Psoas muscle (tissue), 8 donors: ENCODE measurements around the gene TRAPPC2L. TPM values are rescaled to one million over a fixed set of nuclear protein-coding genes. Genes with fewer than 3 reads are reported as not detected.

Experiments used
- ATAC-seq, 4 donors: fragments of 200-7000 bp; cut with Tn5 transposase; one replicate each; pipeline ENCODE4 v1.9.1; 2020; ENCODE audit warnings: moderate library complexity in 3 of 4, mild to moderate bottlenecking in 2 of 4
- DNase-seq, 2 donors: peaks; one replicate each; pipeline ENCODE4 v3.0.0-alpha.2; 2020
- H3K27ac ChIP-seq: fragments of 200-600 bp; one replicate; pipeline ENCODE4 v1.8.0; 2022
- H3K27me3 ChIP-seq, 3 donors: fragments of 200-600 bp in 1 of 3; one replicate each; pipeline versions ENCODE4 v1.6.1 to v1.8.0; 2013 to 2022; ENCODE audit warnings: low read length in 2 of 3, mild to moderate bottlenecking in 2 of 3, moderate library complexity in 1 of 3; ENCODE audit not compliant: insufficient read depth in 3 of 3
- H3K36me3 ChIP-seq, 2 donors: fragments of 200-600 bp in 1 of 2; one replicate each; pipeline versions ENCODE4 v1.6.1 to v1.8.0; 2013 to 2022; ENCODE audit warnings: low read depth in 1 of 2, mild to moderate bottlenecking in 1 of 2, moderate library complexity in 1 of 2; ENCODE audit not compliant: insufficient read depth in 1 of 2
- H3K4me1 ChIP-seq: fragments of 200-600 bp; one replicate; pipeline ENCODE4 v1.8.0; 2022
- H3K4me3 ChIP-seq: fragments of 200-600 bp; one replicate; pipeline ENCODE4 v1.8.0; 2022; ENCODE audit warnings: mild to moderate bottlenecking
- H3K9me3 ChIP-seq: fragments of 200-600 bp; one replicate; pipeline ENCODE4 v1.8.0; 2022
- WGBS, 3 donors: extraction: QIAGEN DNeasy Blood & Tissue Kit; methylation state at CpG; one replicate each; pipeline versions ENCODE4 v1.1.6 to v1.1.7; 2013; 5-methylcytosine and 5-hydroxymethylcytosine counted together
- intact Hi-C, 2 donors: fragments of 100-400 bp; cut with DNase I; formaldehyde crosslinking; loops; one replicate each; pipeline versions ENCODE4 v1.11.0 to v1.14.2; 2022
- polyA plus RNA-seq, 3 donors: library from polyadenylated mRNA; stranded (reverse); fragments of 200-250 nt; gene quantifications; one replicate each; pipeline ENCODE4 v1.2.3, GENCODE V29; 2013
- total RNA-seq, 4 donors: library from RNA; stranded (reverse); fragmentation: NEBNext Ultra II Directional in 2 of 4; extraction: Animal tissue kit (Norgen Biotek cat#: 25700) in 2 of 4; gene quantifications; one replicate each; pipeline versions ENCODE4 v1.2.1 to v1.2.4, GENCODE V29; 2021 to 2023
- TF ChIP-seq, protein P1 (sequence below): fragments of 200-600 bp; IDR thresholded peaks from one replicate; pipeline ENCODE4 v1.8.0; 2022; ENCODE audit warnings: antibody characterized with exemption
- donor health status: healthy with polysubstance abuse.
- donor health status: DM: no; HTN: no; CAD: no; lungs with moderate emphysema.
- donor health status: Bipolar disorder and iron deficiency.
- donor health status: healthy.
- donor health status: DM: yes; HTN: yes; CAD: no.
- donor health status: DM: no; HTN: no; CAD: no.
- donor health status: DM: no; HTN: no; CAD: no.
- donor health status: DM: yes; HTN: yes; CAD: no.

Gene TRAPPC2L
- total and polyA plus RNA-seq, 7 donors: 23.9 to 42.6 (median 38.6) TPM

DNA sequence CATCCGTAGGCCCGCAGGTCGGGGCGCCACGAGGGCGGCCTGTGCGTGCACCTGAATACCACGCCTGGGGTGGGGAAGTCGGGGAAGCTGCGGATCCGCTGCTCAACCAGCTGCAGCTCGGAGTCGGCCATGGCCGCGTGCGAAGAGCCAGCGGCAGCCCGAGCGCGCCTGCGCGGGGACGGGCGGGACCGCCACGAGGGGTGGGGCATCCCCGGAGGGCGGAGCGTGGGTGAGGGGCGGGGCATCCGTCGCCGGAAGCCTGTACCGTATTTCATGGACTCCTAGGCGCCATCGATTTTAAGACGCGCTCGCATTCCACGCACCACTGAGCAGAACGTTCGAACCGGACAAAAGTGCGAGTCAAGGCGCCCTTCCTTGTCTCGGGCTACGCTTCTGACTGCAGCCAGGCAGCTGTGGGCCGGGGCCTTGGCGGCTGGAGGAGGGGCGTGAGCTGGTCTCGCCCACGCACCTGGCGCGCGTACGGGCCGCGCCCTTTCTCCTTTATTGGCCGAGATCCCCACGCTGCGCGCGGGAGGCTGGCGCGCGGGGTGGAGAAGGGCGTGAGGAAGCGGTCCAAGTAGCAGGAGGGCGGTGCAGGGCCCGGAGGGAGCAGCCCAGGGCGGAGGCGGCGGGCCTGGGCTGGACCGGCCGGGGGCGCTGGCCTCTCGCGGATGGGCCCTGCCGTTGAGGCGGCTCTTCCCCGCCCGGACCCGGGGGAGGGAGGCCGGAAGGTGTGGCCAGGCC lies 45.0 kb upstream of the TRAPPC2L start, which contains the start of gene APRT:
Gene APRT, minus strand, starts transcription at position 160 of the 744 bp plus-strand sequence. Its CDS starts 29 bp downstream, at position 131.
- TF ChIP-seq, protein P1, sequence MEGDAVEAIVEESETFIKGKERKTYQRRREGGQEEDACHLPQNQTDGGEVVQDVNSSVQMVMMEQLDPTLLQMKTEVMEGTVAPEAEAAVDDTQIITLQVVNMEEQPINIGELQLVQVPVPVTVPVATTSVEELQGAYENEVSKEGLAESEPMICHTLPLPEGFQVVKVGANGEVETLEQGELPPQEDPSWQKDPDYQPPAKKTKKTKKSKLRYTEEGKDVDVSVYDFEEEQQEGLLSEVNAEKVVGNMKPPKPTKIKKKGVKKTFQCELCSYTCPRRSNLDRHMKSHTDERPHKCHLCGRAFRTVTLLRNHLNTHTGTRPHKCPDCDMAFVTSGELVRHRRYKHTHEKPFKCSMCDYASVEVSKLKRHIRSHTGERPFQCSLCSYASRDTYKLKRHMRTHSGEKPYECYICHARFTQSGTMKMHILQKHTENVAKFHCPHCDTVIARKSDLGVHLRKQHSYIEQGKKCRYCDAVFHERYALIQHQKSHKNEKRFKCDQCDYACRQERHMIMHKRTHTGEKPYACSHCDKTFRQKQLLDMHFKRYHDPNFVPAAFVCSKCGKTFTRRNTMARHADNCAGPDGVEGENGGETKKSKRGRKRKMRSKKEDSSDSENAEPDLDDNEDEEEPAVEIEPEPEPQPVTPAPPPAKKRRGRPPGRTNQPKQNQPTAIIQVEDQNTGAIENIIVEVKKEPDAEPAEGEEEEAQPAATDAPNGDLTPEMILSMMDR: peak; percentile 34
- Histone ChIP-seq H3K4me3 (peak within 1 kb of the TSS; percentile 88), H3K27me3 (no peaks in the 10 kb centered on the region), H3K27ac (peak within 1 kb of the TSS; percentile 93), H3K4me1 (peaks cover 13% of the 10 kb centered on the region), H3K9me3 (no peaks in the 10 kb centered on the region), H3K36me3 (peaks cover 6 to 25% of the 10 kb centered on the region in 2 donors)
- ATAC-seq (peak; percentile 90 to 93 (median 93)), DNase-seq (peak; percentile 94 to 98)
- intact Hi-C loops: loop anchor here (5.0 to 10.0 kb wide), 5 partner anchors 45 to 405 kb away; partner anchors contain the start of genes ACSF3 (in 2 of the 2), GALNS (in 1 of the 2), TRAPPC2L (in 1 of the 2) and ZNF778 (in 1 of the 2)
- 1% methylated on average over 24 to 84 of the region's 84 CpGs for WGBS, 3 donors

DNA sequence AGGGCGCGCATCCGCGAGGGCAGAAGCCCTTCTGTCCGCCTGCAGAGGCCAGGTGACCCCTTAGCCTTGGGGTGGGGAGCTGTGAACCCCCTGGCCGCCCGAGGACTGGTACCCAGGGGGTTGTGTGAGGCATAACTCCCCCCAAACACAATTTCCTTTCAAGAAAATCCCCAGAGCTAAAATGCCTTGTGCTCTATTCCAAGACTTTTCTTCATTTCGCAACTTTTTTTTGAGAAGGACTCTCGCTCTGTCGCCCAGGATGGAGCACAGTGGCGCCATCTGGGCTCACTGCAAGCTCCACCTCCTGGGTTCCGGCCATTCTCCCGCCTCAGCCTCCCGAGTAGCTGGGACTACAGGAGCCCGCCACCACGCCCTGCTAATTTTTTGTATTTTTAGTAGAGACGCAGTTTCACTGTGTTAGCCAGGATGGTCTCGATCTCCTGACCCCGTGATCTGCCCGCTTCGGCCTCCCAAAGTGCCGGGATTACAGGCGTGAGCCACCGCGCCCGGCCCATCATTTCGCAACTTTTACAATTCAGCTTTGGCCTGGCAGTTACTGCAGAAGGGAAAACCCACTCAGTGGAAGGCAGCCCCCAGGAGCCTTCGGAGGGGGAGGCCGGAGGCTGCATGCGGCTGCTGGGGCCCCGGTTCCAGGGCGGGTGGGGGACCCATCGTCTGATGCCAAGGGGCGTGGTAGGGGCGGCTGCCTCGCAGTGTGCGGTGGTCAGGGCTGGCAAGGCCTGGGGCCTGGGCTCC lies 44.2 kb upstream of the TRAPPC2L start:
- WGBS, 3 donors: 48 to 51% (median 48%) methylated on average over 37 of the region's 37 CpGs
- intact Hi-C loops: loop anchor here (5.0 to 10.0 kb wide), 5 partner anchors 45 to 405 kb away; partner anchors contain the start of genes ACSF3 (in 2 of the 2), GALNS (in 1 of the 2), TRAPPC2L (in 1 of the 2) and ZNF778 (in 1 of the 2)
- peak; percentile 65 to 84 for DNase-seq

DNA sequence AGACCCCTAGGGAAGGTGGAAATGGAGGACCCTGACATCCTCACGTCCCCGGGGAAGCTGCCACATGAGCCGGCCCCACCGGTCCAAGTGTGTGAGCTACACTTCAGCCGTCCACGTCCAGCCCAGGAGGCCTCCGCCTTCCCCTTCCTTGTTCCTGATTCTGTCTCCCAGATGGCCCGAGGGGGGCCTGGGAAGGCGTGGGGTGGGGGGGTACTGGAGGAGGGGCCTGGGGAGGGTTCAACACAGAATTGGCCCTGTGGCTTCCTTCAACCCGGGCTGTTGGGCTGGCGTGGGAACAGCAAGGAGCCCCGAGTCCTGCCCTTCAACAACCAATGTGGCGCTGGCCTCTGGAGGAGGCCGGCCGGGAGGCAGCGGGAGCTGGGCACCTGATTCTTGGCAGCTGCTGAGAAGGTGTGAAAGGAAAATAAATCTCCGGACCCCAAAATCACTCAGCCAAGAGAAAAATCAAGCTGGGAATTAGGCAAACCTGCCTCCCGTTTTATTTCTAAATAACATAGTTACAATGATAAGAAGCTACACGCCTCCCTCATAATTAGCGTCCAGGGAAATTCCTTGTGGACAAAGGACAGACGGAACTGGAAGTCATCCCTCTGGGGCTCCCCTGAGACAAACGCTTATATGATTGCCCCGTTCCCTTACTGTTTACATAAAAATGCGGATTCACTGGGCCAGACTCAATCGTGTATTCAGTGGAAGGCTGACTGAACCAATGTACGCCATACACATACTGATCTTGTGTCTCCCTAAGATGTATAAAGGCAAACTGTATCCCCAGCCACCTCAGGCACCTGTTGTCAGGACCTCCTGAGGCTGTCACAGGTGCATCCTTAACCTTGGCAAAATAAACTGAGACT lies 43.4 kb upstream of the TRAPPC2L start:
- ATAC-seq (no peak), DNase-seq (no peak)
- WGBS, 3 donors: 62 to 73% (median 66%) methylated on average over 24 to 26 of the region's 26 CpGs
- Histone ChIP-seq H3K9me3 (no peaks in the 10 kb centered on the region), H3K4me3 (no peak overlapping the region), H3K27me3 (no peaks in the 10 kb centered on the region), H3K36me3 (peaks cover 6 to 18% of the 10 kb centered on the region in 2 donors), H3K4me1 (peaks cover 13% of the 10 kb centered on the region), H3K27ac (no peak overlapping the region)
- TF ChIP-seq, protein P1: no peak
- intact Hi-C loops: loop anchor here (5.0 to 10.0 kb wide), 5 partner anchors 44 to 404 kb away; partner anchors contain the start of genes ACSF3 (in 2 of the 2), GALNS (in 1 of the 2), TRAPPC2L (in 1 of the 2) and ZNF778 (in 1 of the 2)

More for the DNA sequence above, 44.2 kb upstream of the TRAPPC2L start:
- ATAC-seq: no peak
- H3K9me3 ChIP-seq: no peaks in the 10 kb centered on the region
- H3K27ac ChIP-seq: peak overlapping the region; percentile 93
- H3K36me3 ChIP-seq: peaks cover 6 to 25% of the 10 kb centered on the region in 2 donors
- H3K27me3 ChIP-seq: no peaks in the 10 kb centered on the region
- peaks cover 13% of the 10 kb centered on the region for H3K4me1 ChIP-seq
- TF ChIP-seq, protein P1: no peak
- H3K4me3 ChIP-seq: peak overlapping the region; percentile 88

DNA sequence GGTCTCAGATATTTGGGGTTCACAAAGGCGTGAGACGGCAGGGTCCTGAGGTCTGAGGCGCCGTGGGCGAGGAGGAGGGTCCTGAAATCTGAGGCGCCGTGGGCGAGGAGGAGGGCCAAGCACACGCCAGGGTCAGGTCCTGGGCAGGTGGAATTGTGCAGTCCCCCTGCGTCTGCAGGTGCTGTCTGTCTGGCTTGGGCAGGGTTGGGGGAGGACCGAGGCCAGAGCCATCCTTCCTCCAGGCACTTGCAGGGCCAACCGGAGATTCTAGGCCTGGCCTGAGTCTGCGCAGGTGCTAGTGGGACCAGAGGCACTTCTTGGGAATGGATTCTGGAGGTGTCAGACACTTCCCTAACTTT lies 42.8 kb upstream of the TRAPPC2L start:
- TF ChIP-seq, protein P1: no peak
- Histone ChIP-seq H3K9me3 (no peaks in the 10 kb centered on the region), H3K27me3 (no peaks in the 10 kb centered on the region), H3K4me3 (no peak overlapping the region), H3K27ac (no peak overlapping the region), H3K4me1 (peaks cover 13% of the 10 kb centered on the region), H3K36me3 (peaks cover 6 to 12% of the 10 kb centered on the region in 2 donors)
- ATAC-seq: no peak
- intact Hi-C loops: loop anchor here (5.0 to 10.0 kb wide), 5 partner anchors 43 to 403 kb away; partner anchors contain the start of genes ACSF3 (in 2 of the 2), GALNS (in 1 of the 2), TRAPPC2L (in 1 of the 2) and ZNF778 (in 1 of the 2)
- DNase-seq: no peak
- 86 to 88% (median 87%) methylated on average over 13 of the region's 13 CpGs for WGBS, 3 donors
